ENCODE data around the gene FBXO44.

The FBXO44 gene

DNA sequence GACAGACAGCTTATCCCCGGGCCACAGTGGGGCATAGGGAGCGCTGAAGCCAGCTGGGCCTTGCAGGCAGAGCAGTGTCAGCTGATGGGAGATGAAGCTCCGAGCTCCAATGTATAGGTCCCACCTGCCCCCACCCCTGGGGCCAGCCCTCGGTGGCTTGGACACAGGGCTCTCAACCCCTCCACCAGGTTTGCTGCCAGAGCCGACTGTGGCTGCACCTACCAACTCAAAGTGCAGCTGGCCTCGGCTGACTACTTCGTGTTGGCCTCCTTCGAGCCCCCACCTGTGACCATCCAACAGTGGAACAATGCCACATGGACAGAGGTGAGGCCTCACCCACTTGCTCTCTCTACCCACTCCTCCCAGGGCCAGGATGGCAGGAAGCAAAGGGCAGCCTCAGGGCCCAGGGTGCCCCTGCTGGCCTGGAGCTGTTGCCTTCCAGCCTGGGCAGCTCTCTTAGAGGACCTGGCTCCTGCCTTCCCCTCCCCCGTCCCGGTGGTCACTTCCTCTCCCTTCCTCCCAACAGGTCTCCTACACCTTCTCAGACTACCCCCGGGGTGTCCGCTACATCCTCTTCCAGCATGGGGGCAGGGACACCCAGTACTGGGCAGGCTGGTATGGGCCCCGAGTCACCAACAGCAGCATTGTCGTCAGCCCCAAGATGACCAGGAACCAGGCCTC is 18.6 kb downstream of the FBXO44 start:
- 95 to 96% methylated on average over 14 of the region's 14 CpGs for WGBS, 2 experiments
- Histone ChIP-seq H3K27ac (ENCODE audit: insufficient read depth, low read depth, low read length, poor library complexity, severe bottlenecking) (no peak overlapping the region), H3K9me3 (ENCODE audit: control insufficient read depth, low read length) (no peaks in the 10 kb centered on the region), H3K36me3 (ENCODE audit: control insufficient read depth, insufficient read depth, low read length) (peaks cover 40% of the 10 kb centered on the region), H3K27me3 (ENCODE audit: control insufficient read depth, insufficient read depth, low read length, poor library complexity, severe bottlenecking) (no peaks in the 10 kb centered on the region), H3K4me3 (ENCODE audit: insufficient read depth, low read depth, low read length) (no peak overlapping the region), H3K4me1 (ENCODE audit: control insufficient read depth, insufficient read depth, low read length) (no peaks in the 10 kb centered on the region)

- Histone ChIP-seq H3K27ac (ENCODE audit: insufficient read depth, low read depth, low read length, poor library complexity, severe bottlenecking) (no peak overlapping the region), H3K4me3 (ENCODE audit: insufficient read depth, low read depth, low read length) (no peak overlapping the region), H3K9me3 (ENCODE audit: control insufficient read depth, low read length) (no peaks in the 10 kb centered on the region), H3K36me3 (ENCODE audit: control insufficient read depth, insufficient read depth, low read length) (peaks cover 40% of the 10 kb centered on the region), H3K27me3 (ENCODE audit: control insufficient read depth, insufficient read depth, low read length, poor library complexity, severe bottlenecking) (no peaks in the 10 kb centered on the region), H3K4me1 (ENCODE audit: control insufficient read depth, insufficient read depth, low read length) (no peaks in the 10 kb centered on the region)
- WGBS, 2 experiments = 95 to 97% methylated on average over 14 of the region's 14 CpGs
These were observed 19.8 kb downstream of the FBXO44 start for GRCh38 chr1:11674488-11674887.

DNA sequence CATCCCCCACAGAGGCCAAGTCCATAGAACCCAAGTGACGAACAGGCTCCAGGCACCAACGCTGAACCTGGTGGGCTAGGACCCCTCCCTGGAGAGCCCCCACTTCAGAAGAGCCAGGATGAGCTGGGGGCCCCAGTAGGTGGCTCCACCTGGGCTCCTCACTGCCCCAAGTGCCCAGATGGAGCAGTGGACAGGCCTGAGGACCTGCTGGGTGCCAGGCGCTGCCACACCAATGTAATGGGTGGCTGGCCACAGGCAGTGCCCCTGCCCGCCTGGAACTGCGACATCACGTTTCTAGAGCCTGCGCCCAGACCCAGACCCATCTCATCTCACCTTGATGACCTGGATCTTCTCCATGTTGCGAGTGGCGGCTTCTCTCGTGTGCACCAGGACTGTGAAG is 20.6 kb downstream of the FBXO44 start:
- WGBS, 2 experiments = 96% methylated on average over 10 of the region's 10 CpGs
- H3K27ac ChIP-seq (ENCODE audit: insufficient read depth, low read depth, low read length, poor library complexity, severe bottlenecking) = no peak overlapping the region
- H3K9me3 ChIP-seq (ENCODE audit: control insufficient read depth, low read length) = no peaks in the 10 kb centered on the region
- H3K36me3 ChIP-seq (ENCODE audit: control insufficient read depth, insufficient read depth, low read length) = peaks cover 40% of the 10 kb centered on the region
- no peaks in the 10 kb centered on the region for H3K4me1 ChIP-seq (ENCODE audit: control insufficient read depth, insufficient read depth, low read length)
- H3K4me3 ChIP-seq (ENCODE audit: insufficient read depth, low read depth, low read length) = no peak overlapping the region
- no peaks in the 10 kb centered on the region for H3K27me3 ChIP-seq (ENCODE audit: control insufficient read depth, insufficient read depth, low read length, poor library complexity, severe bottlenecking)

DNA sequence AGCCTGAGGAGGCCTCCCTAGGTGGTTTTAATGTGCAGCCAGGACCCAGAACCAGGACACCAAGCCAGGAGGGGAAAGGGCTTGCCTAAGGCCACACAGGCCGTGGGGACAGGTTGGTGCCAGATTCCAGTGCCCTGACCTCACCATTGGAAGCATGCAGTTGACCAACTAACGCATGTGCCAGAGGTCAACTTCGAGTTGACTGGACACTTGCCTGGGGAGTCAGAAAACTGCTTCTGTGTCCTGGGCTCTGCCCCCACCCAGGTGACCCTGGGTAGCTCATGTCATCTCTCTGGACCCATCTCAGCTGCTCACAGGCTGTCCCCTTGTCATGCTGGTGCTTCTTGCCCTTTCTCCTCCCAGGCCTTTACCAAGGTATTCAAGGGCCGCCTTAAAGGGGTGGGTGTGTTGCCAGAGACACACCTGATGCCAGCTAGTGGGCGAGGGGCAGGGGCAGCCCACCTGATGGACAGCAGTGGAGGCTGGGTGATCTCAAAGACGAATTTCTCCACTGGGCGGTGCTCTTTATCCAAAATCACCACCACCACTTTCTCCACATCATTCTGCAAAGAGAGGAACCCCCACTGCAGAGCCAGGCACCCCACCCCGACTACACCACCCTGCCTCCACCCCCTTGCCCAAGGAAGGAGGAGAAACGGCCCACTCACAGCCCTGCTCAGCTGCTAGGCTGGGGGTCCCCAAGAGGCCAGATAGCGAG is 21.9 kb downstream of the FBXO44 start:
- H3K36me3 ChIP-seq (ENCODE audit: control insufficient read depth, insufficient read depth, low read length) = peaks cover 40% of the 10 kb centered on the region
- no peaks in the 10 kb centered on the region for H3K27me3 ChIP-seq (ENCODE audit: control insufficient read depth, insufficient read depth, low read length, poor library complexity, severe bottlenecking)
- H3K4me3 ChIP-seq (ENCODE audit: insufficient read depth, low read depth, low read length) = no peak overlapping the region
- H3K9me3 ChIP-seq (ENCODE audit: control insufficient read depth, low read length) = no peaks in the 10 kb centered on the region
- WGBS, 2 experiments = 91 to 92% methylated on average over 10 of the region's 10 CpGs
- H3K27ac ChIP-seq (ENCODE audit: insufficient read depth, low read depth, low read length, poor library complexity, severe bottlenecking) = no peak overlapping the region
- peaks cover 3% of the 10 kb centered on the region for H3K4me1 ChIP-seq (ENCODE audit: control insufficient read depth, insufficient read depth, low read length)

- H3K4me3 ChIP-seq (ENCODE audit: insufficient read depth, low read depth, low read length) = no peak overlapping the region
- WGBS, 2 experiments = 88 to 97% methylated on average over 2 of the region's 2 CpGs
- no peaks in the 10 kb centered on the region for H3K9me3 ChIP-seq (ENCODE audit: control insufficient read depth, low read length)
- peaks cover 19% of the 10 kb centered on the region for H3K4me1 ChIP-seq (ENCODE audit: control insufficient read depth, insufficient read depth, low read length)
- peaks cover 32% of the 10 kb centered on the region for H3K36me3 ChIP-seq (ENCODE audit: control insufficient read depth, insufficient read depth, low read length)
- no peaks in the 10 kb centered on the region for H3K27me3 ChIP-seq (ENCODE audit: control insufficient read depth, insufficient read depth, low read length, poor library complexity, severe bottlenecking)
- no peak overlapping the region for H3K27ac ChIP-seq (ENCODE audit: insufficient read depth, low read depth, low read length, poor library complexity, severe bottlenecking)
These were observed 23.8 kb downstream of the FBXO44 start for GRCh38 chr1:11678442-11678841.

- whole genome bisulfite sequencing, 2 experiments = 3% methylated on average over 65 of the region's 65 CpGs
- H3K27me3 ChIP-seq (ENCODE audit: control insufficient read depth, insufficient read depth, low read length, poor library complexity, severe bottlenecking) = no peaks in the 10 kb centered on the region
These were observed 25.8 kb downstream of the FBXO44 start for GRCh38 chr1:11680270-11681070.

GRCh38 chr1:11681071-11681771 is 26.5 kb downstream of the FBXO44 start, which contains the start of gene MAD2L2:
Gene MAD2L2, minus strand, starts transcription at chr1:11681148. Its CDS starts 547 bp downstream, at chr1:11680601.
- Histone ChIP-seq H3K27me3 (ENCODE audit: control insufficient read depth, insufficient read depth, low read length, poor library complexity, severe bottlenecking) (no peaks in the 10 kb centered on the region), H3K4me1 (ENCODE audit: control insufficient read depth, insufficient read depth, low read length) (peaks cover 19% of the 10 kb centered on the region), H3K36me3 (ENCODE audit: control insufficient read depth, insufficient read depth, low read length) (peaks cover 10% of the 10 kb centered on the region), H3K27ac (ENCODE audit: insufficient read depth, low read depth, low read length, poor library complexity, severe bottlenecking) (peak within 1 kb of the TSS; percentile 51), H3K4me3 (ENCODE audit: insufficient read depth, low read depth, low read length) (peak within 1 kb of the TSS; percentile 91), H3K9me3 (ENCODE audit: control insufficient read depth, low read length) (no peaks in the 10 kb centered on the region)
- 0% methylated on average over 71 of the region's 71 CpGs for WGBS, 2 experiments

More at GRCh38 chr1:11680270-11681070, 25.8 kb downstream of the FBXO44 start:
- Histone ChIP-seq H3K9me3 (ENCODE audit: control insufficient read depth, low read length) (no peaks in the 10 kb centered on the region), H3K4me1 (ENCODE audit: control insufficient read depth, insufficient read depth, low read length) (peaks cover 19% of the 10 kb centered on the region), H3K36me3 (ENCODE audit: control insufficient read depth, insufficient read depth, low read length) (peaks cover 17% of the 10 kb centered on the region), H3K27ac (ENCODE audit: insufficient read depth, low read depth, low read length, poor library complexity, severe bottlenecking) (peak overlapping the region; percentile 51), H3K4me3 (ENCODE audit: insufficient read depth, low read depth, low read length) (peak overlapping the region; percentile 91)

- Histone ChIP-seq H3K4me1 (ENCODE audit: control insufficient read depth, insufficient read depth, low read length) (peaks cover 19% of the 10 kb centered on the region), H3K4me3 (ENCODE audit: insufficient read depth, low read depth, low read length) (no peak overlapping the region), H3K36me3 (ENCODE audit: control insufficient read depth, insufficient read depth, low read length) (peaks cover 2% of the 10 kb centered on the region), H3K27me3 (ENCODE audit: control insufficient read depth, insufficient read depth, low read length, poor library complexity, severe bottlenecking) (no peaks in the 10 kb centered on the region), H3K9me3 (ENCODE audit: control insufficient read depth, low read length) (no peaks in the 10 kb centered on the region), H3K27ac (ENCODE audit: insufficient read depth, low read depth, low read length, poor library complexity, severe bottlenecking) (no peak overlapping the region)
- 5 to 7% methylated on average over 6 to 7 of the region's 7 CpGs for WGBS, 2 experiments
These were observed 27.7 kb downstream of the FBXO44 start for GRCh38 chr1:11682287-11682771.

GRCh38 chr1:11682799-11683198 is 28.1 kb downstream of the FBXO44 start:
- Histone ChIP-seq H3K4me1 (ENCODE audit: control insufficient read depth, insufficient read depth, low read length) (peaks cover 19% of the 10 kb centered on the region), H3K27ac (ENCODE audit: insufficient read depth, low read depth, low read length, poor library complexity, severe bottlenecking) (no peak overlapping the region), H3K4me3 (ENCODE audit: insufficient read depth, low read depth, low read length) (no peak overlapping the region), H3K36me3 (ENCODE audit: control insufficient read depth, insufficient read depth, low read length) (no peaks in the 10 kb centered on the region), H3K27me3 (ENCODE audit: control insufficient read depth, insufficient read depth, low read length, poor library complexity, severe bottlenecking) (no peaks in the 10 kb centered on the region), H3K9me3 (ENCODE audit: control insufficient read depth, low read length) (no peaks in the 10 kb centered on the region)
- WGBS, 2 experiments = 6% methylated on average over 1 of the region's 1 CpG
